Small intestine (tissue), 7 donors: ENCODE results near the gene MAEA. TPM values are rescaled to one million over a fixed set of nuclear protein-coding genes. Genes with fewer than 3 reads are reported as not detected.

Experiments
- DNase-seq, 2 donors: peaks; one replicate each; pipeline versions ENCODE4 v3.0.0 to v3.0.0-alpha.2; 2013
- FAIRE-seq: peaks from 2 replicates; lab custom pipeline; 2012; peaks lifted over from hg19 to GRCh38; lab: Jason Lieb, UNC
- H3K27ac ChIP-seq, 3 donors: one replicate each; pipeline ENCODE4 v1.5.1; 2013; ENCODE audit warnings: low read length in 2 of 3, mild to moderate bottlenecking in 2 of 3, control low read depth in 1 of 3, inconsistent platforms in 1 of 3, low read depth in 1 of 3, moderate library complexity in 1 of 3
- H3K27me3 ChIP-seq, 3 donors: one replicate each; pipeline ENCODE4 v1.6.1; 2013; ENCODE audit warnings: low read length in 3 of 3, inconsistent platforms in 1 of 3; ENCODE audit not compliant: control insufficient read depth in 3 of 3, insufficient read depth in 3 of 3
- H3K36me3 ChIP-seq, 3 donors: one replicate each; pipeline ENCODE4 v1.6.1; 2013; ENCODE audit warnings: low read length in 3 of 3, inconsistent platforms in 1 of 3, low read depth in 1 of 3, mild to moderate bottlenecking in 1 of 3, moderate library complexity in 1 of 3; ENCODE audit not compliant: control insufficient read depth in 3 of 3, insufficient read depth in 2 of 3
- H3K4me1 ChIP-seq, 3 donors: one replicate each; pipeline ENCODE4 v1.6.1; 2013; ENCODE audit warnings: low read length in 2 of 3, inconsistent platforms in 1 of 3, low read depth in 1 of 3, mild to moderate bottlenecking in 1 of 3, moderate library complexity in 1 of 3; ENCODE audit not compliant: control insufficient read depth in 3 of 3, insufficient read depth in 2 of 3
- H3K4me3 ChIP-seq, 3 donors: one replicate each; pipeline ENCODE4 v1.5.1; 2013; ENCODE audit warnings: low read length in 3 of 3, control low read depth in 1 of 3, inconsistent platforms in 1 of 3, low read depth in 1 of 3, mild to moderate bottlenecking in 1 of 3, moderate library complexity in 1 of 3
- H3K9me3 ChIP-seq, 2 donors: one replicate each; pipeline ENCODE4 v1.6.1; 2013; ENCODE audit warnings: low read depth in 1 of 2, low read length in 1 of 2; ENCODE audit not compliant: control insufficient read depth in 2 of 2, insufficient read depth in 1 of 2
- WGBS, 3 donors: extraction: QIAGEN DNeasy Blood & Tissue Kit; methylation state at CpG; one replicate each; pipeline ENCODE4 v1.1.7; 2013; 5-methylcytosine and 5-hydroxymethylcytosine counted together
- polyA plus RNA-seq, 4 donors: library from polyadenylated mRNA; stranded (reverse) in 3 of 4; unstranded in 1 of 4; fragments of 200-250 nt in 3 of 4; fragments of 120-200 nt in 1 of 4; gene quantifications; one replicate each; pipeline versions ENCODE4 v1.2.1 to v1.2.3, GENCODE V29; 2013
- donor health status: healthy with polysubstance abuse.
- donor health status: control.
- donor health status: control.
- donor health status: Bipolar disorder and iron deficiency.
- donor health status: healthy.

The MAEA gene
- polyA plus RNA-seq, 4 donors = 49.4 to 97.1 (median 65.8) TPM

DNA sequence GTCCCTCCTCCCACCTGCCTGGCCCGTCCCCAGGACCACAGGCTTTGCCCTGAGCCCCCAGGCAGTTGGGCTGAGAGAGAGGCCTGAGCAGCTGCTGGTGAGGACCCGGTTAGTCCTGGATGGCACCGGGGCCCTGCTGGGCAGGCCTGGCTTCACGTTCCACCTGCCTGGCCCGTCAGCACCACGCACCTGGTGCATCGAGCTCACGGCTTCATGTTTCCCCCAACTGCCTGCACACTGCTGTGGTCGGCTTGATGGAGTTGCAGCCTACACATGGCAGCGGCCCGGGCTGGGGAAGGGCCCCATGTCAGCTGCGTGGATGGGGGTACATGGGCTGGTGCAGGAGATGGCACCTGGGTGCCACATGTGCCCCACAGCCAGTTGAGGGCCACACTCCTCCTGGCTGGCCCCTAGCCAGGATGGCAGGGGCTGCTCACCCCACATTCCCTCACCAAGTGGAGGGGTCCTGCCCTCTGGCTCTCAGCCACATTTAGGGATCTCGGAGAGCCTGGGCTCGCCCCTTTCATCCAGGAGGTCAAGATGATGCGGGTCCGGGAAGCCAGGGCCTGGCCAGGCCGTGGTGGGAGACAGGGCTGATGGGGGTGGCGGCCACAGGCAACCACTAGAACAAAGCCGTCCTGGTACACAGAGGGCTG, 88.0 kb downstream of the MAEA start:
- Histone ChIP-seq H3K27me3 (no peaks in the 10 kb centered on the region), H3K36me3 (peaks cover 4 to 76% (median 11%) of the 10 kb centered on the region in 3 donors), H3K4me1 (no peaks in the 10 kb centered on the region), H3K27ac (no peak overlapping the region), H3K4me3 (no peak overlapping the region), H3K9me3 (no peaks in the 10 kb centered on the region)
- FAIRE-seq (no peak), DNase-seq (no peak)
- 91 to 94% (median 93%) methylated on average over 19 of the region's 19 CpGs for WGBS, 3 donors

DNA sequence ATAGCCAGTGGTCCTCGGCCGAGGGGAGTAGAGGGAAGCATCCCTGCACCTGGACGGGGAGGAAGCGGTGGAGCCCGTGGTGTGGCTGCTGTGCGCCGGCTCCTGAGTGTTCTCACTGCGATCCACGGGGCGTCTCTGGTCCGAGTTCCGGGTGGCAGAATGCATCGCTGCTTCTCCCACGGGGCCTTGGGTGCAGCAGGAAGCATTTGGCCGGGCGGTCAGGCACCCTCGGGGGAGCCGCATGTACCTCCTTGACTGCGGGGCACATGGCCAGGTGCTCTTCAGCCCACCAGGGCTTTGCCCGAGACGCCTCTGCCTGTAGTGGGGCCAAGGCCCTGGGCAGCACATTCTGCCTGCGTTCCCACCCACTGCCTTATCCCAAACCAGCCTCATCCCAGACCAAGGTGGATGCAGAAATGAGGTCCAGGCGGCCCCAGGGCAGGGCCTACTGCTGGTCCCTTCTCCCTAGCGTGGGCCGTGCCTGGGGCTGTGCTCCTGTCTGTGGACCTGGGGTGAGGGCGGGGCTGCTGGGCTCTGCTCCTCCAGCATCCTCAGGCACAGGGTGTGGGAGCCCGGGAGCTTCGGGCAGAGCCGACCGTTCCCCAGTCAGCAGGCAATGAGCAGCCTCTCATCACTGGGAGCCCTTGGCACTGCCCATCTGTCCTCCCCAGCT, 89.0 kb downstream of the MAEA start:
- H3K9me3 ChIP-seq = no peaks in the 10 kb centered on the region
- FAIRE-seq = no peak
- 89 to 92% (median 89%) methylated on average over 24 to 30 of the region's 30 CpGs for WGBS, 3 donors
- no peak overlapping the region for H3K4me3 ChIP-seq
- DNase-seq = no peak
- H3K36me3 ChIP-seq = peaks cover 4 to 75% (median 14%) of the 10 kb centered on the region in 3 donors
- H3K27ac ChIP-seq = no peak overlapping the region
- H3K27me3 ChIP-seq = no peaks in the 10 kb centered on the region
- H3K4me1 ChIP-seq = no peaks in the 10 kb centered on the region

DNA sequence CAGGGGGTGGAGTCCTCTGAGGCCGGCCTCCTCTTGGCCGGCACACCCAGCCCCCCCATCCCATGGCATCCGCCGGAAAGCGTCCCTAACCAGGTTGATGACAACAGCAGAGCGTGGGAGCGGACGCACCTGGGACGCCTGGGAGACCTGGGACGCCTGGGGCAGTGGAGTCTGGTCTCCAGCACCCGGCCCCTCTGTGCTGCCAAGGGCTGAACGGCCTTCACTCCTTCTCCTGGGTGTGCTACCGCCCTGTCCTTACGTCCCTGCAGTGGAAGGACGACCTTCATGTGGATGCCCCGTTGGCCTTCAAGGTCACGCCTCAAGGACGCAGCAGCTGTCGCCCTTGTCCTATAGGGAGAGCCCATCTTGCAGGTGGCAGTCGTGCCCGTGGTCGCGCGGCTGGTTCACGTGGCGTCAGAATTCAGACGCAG, 89.7 kb downstream of the MAEA start:
- Histone ChIP-seq H3K4me3 (no peak overlapping the region), H3K27me3 (no peaks in the 10 kb centered on the region), H3K36me3 (peaks cover 4 to 76% (median 17%) of the 10 kb centered on the region in 3 donors), H3K27ac (no peak overlapping the region), H3K9me3 (no peaks in the 10 kb centered on the region), H3K4me1 (no peaks in the 10 kb centered on the region)
- no peak for DNase-seq
- WGBS, 3 donors = 86 to 90% (median 88%) methylated on average over 26 to 27 of the region's 27 CpGs
- FAIRE-seq = no peak

DNA sequence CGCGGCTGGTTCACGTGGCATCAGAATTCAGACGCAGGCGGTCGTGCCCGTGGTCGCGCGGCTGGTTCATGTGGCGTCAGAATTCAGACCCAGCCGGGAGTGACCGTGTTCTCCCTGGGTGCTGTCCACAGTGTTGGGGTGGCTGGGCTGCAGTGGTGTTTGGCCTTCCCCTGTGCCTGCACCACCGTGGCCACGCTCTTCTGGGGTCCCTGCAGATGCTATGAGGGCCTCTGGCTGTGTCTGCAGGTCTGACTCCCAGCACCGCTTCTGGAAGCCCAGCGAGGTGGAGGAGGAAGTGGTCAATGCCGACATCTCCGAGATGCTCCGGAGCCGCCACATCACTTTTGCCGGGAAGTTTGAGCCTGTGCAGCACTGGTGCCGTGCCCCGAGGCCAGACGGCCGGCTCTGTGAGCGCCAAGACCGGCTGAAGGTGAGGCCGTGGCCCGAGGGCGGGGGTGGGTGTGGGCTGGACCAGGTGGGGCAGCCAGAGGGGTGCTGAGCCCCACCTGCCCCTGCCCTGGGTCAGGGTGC, 90.2 kb downstream of the MAEA start:
- Histone ChIP-seq H3K4me3 (no peak overlapping the region), H3K27ac (no peak overlapping the region), H3K27me3 (no peaks in the 10 kb centered on the region), H3K4me1 (no peaks in the 10 kb centered on the region), H3K9me3 (no peaks in the 10 kb centered on the region), H3K36me3 (peaks cover 4 to 73% (median 13%) of the 10 kb centered on the region in 3 donors)
- DNase-seq (no peak), FAIRE-seq (no peak)
- WGBS, 3 donors = 89 to 94% (median 90%) methylated on average over 24 to 31 of the region's 31 CpGs

DNA sequence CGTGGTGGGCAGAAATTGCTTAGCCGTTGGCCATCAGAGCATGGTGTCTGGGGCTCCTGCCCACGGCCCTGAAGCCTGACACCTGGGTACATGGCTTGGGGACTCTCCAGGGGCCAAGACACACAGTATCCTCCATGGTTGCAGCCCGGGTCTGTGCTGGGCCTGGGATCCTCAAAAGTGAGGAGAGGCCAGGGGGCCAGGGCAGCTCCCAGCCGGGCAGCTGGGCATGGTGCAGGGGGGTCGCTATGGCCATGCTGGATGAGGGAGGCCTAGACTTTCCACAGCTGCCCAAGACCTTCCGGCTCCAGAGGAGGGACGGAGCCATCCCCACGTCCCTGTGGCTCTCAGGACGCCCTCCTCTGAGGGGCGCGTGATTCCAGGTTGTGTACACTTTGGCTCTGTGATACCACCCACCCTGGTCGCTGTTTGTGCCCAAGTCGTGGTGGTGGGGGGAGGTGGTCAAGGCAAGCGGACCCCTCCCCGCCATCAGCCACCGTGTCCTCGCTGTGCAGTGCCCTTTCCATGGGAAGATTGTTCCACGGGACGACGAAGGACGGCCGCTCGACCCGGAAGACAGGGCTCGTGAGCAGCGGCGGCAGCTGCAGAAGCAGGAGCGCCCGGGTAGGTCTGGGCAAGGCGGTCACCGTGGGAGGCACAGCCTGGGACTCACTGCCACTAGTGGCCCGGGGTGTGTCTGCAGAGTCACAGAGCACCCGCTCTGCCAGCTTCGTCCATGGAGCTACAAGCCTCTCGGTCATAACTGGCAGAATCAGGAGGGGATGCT, 90.9 kb downstream of the MAEA start:
- WGBS, 3 donors = 89 to 92% (median 91%) methylated on average over 31 to 36 of the region's 36 CpGs

DNA sequence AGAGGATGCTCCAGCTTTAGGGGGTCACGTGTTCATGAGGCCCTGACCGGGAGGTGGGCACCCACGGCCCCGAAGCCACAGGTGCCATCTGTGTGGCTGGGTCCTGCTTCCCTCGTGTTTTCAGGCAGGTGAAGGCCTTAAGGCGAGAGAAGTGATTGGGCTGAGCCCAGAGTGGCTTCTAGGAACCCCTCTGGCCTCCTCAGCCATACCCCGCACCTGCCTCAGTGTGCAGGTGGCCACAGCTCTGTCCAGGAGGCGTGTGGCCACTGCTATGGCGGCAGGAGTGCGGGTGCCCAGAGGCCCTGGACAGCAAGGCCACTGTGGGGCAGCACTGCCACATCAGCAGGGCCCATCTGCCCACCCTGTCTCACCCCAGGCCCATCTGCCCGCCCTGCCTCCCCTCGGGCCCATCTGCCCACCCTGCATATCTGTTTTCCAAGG, 91.5 kb downstream of the MAEA start:
- Histone ChIP-seq H3K27me3 (no peaks in the 10 kb centered on the region), H3K9me3 (no peaks in the 10 kb centered on the region), H3K4me3 (no peak overlapping the region), H3K27ac (no peak overlapping the region), H3K36me3 (peaks cover 3 to 71% (median 9%) of the 10 kb centered on the region in 3 donors), H3K4me1 (no peaks in the 10 kb centered on the region)
- 93 to 95% (median 95%) methylated on average over 11 to 12 of the region's 12 CpGs for WGBS, 3 donors
- no peak for DNase-seq
- no peak for FAIRE-seq

More for the DNA sequence above, 90.9 kb downstream of the MAEA start:
- H3K4me3 ChIP-seq = no peak overlapping the region
- H3K27me3 ChIP-seq = no peaks in the 10 kb centered on the region
- no peaks in the 10 kb centered on the region for H3K4me1 ChIP-seq
- DNase-seq = no peak
- no peaks in the 10 kb centered on the region for H3K9me3 ChIP-seq
- no peak for FAIRE-seq
- no peak overlapping the region for H3K27ac ChIP-seq
- H3K36me3 ChIP-seq = peaks cover 4 to 71% (median 11%) of the 10 kb centered on the region in 3 donors

DNA sequence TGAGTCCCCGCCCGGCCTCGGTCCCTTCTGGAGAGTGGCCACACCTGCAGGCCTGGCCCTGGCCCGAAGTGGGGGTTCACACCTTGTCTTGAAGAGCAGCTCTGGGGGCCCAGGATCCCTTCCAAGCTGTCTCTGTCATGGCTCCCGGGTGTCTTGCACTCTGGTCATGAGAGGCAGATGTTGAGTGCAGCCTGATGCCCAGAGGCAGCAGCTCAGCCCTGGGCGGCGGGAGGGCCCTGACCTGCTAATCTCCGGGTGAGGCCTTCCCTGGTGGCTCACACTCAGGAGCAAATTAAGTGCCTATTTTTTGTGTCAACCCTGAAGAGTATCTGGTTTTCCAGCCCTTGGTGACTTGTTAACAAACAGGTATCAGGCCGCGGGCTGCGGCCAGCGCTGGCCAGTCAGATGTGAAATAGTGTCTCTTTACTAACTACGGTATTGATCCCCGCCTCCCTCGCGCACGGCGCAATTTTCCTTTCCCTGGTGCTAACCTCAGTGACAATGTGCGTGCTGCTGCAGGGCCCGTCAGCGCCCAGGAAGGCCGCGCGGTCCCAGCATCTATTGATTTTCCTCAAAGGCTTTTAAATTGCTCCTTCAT, 92.4 kb downstream of the MAEA start:
- Histone ChIP-seq H3K27me3 (no peaks in the 10 kb centered on the region), H3K27ac (no peak overlapping the region), H3K4me3 (no peak overlapping the region), H3K36me3 (peaks cover 6 to 68% (median 9%) of the 10 kb centered on the region in 3 donors), H3K9me3 (no peaks in the 10 kb centered on the region), H3K4me1 (no peaks in the 10 kb centered on the region)
- FAIRE-seq (no peak), DNase-seq (no peak)
- 95 to 99% (median 96%) methylated on average over 24 of the region's 24 CpGs for WGBS, 3 donors
